Smooth muscle cell (in vitro differentiated cells): ENCODE results near the gene HTT. TPM values are rescaled to one million over a fixed set of nuclear protein-coding genes. Genes with fewer than 3 reads are reported as not detected.

Source experiments
- DNase-seq: peaks from one replicate; lab custom pipeline; 2025; ENCODE audit not compliant: unreplicated experiment; lab: John Stamatoyannopoulos, UW
- H2AFZ ChIP-seq: fragments of 200-600 bp; sonication (generic); 2 replicates; pipeline ENCODE4 v1.6.0; 2016; ENCODE audit warnings: antibody characterized with exemption, low read depth, mild to moderate bottlenecking
- H3F3A ChIP-seq: fragments of 200-600 bp; sonication (generic); 2 replicates; pipeline ENCODE4 v1.6.0; 2017; ENCODE audit warnings: antibody characterized with exemption, low read depth
- H3K27ac ChIP-seq: fragments of 200-600 bp; sonication (generic); 2 replicates; pipeline ENCODE4 v1.5.1; 2016; ENCODE audit warnings: low read depth, mild to moderate bottlenecking
- H3K27me3 ChIP-seq: fragments of 200-600 bp; sonication (generic); 2 replicates; pipeline ENCODE4 v1.6.1; 2016; ENCODE audit warnings: low read depth, mild to moderate bottlenecking
- H3K36me3 ChIP-seq: fragments of 200-600 bp; sonication (generic); 2 replicates; pipeline ENCODE4 v1.5.1; 2016; ENCODE audit warnings: low read depth
- H3K4me1 ChIP-seq: fragments of 200-600 bp; sonication (generic); 2 replicates; pipeline ENCODE4 v1.5.1; 2016; ENCODE audit warnings: low read depth
- H3K4me2 ChIP-seq: fragments of 200-600 bp; sonication (generic); 2 replicates; pipeline ENCODE4 v1.6.0; 2016; ENCODE audit warnings: mild to moderate bottlenecking
- H3K4me3 ChIP-seq: fragments of 200-600 bp; sonication (generic); 2 replicates; pipeline ENCODE4 v1.5.1; 2016; ENCODE audit warnings: mild to moderate bottlenecking
- H3K79me2 ChIP-seq: fragments of 200-600 bp; sonication (generic); 2 replicates; pipeline ENCODE4 v1.6.0; 2016; ENCODE audit warnings: low read depth, mild to moderate bottlenecking
- H3K9ac ChIP-seq: fragments of 200-600 bp; sonication (generic); 2 replicates; pipeline ENCODE4 v1.6.0; 2016; ENCODE audit warnings: low read depth
- H3K9me3 ChIP-seq: fragments of 200-600 bp; sonication (generic); replicated peaks from 2 replicates; pipeline ENCODE4 v1.5.1; 2016; ENCODE audit warnings: low read depth
- H4K20me1 ChIP-seq: fragments of 200-600 bp; sonication (generic); 2 replicates; pipeline ENCODE4 v1.6.0; 2016; ENCODE audit warnings: low read depth
- WGBS: methylation state at CpG from one replicate; pipeline ENCODE4 v1.1.7; 2016; ENCODE audit warnings: low lambda C conversion rate; 5-methylcytosine and 5-hydroxymethylcytosine counted together
- polyA plus RNA-seq: library from polyadenylated mRNA; unstranded; fragments of >200 nt; fragmentation: Nextera tagmentation; extraction: Ambion mirVana; gene quantifications from 2 replicates; pipeline ENCODE4 v1.2.1, GENCODE V29; 2016
- total RNA-seq: library from RNA; depleted of rRNA; stranded (reverse); fragments of >200 nt; gene quantifications from 2 replicates; pipeline ENCODE4 v1.2.3, GENCODE V29; 2014
- TF ChIP-seq, protein P1 (sequence below): fragments of 200-600 bp; sonication (generic); IDR thresholded peaks from 2 replicates; pipeline ENCODE4 v1.5.1; 2017; ENCODE audit warnings: borderline replicate concordance, mild to moderate bottlenecking, antibody characterized with exemption; ENCODE audit not compliant: insufficient read depth, poor library complexity, severe bottlenecking

The HTT gene
- total and polyA plus RNA-seq, 2 experiments from 2014 or later, result 7.1 to 16.4 TPM

DNA sequence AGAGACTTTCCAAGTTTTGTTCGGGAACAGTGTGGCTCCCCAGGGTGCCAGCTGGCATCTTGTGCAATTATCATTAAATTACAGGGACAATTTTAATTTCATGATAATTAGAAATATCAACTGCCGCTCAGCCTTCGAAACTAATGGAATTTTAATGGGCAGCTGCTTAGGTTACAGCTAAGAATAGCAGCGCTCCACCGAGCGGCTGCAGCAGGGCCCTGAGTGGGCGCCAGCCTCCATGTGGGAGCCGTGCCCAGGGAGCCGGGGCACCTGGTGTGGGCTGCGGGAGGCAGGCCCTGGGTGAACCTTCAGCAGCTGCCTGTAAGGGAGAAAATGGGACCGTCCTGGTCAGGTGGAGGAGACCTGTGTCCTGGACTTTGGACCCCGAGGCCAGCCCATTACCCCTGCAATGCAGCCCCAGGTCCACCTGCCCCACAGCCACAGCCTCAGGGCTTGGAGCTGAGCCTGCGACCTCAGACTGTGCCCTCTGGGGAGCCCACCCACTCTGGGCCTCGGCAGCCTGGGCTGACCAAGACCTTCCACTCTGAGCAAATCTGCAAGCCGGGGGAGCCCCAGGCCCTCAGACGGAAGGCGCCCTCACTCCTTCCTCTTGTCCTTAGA lies 195.6 kb downstream of the HTT start:
- no peaks in the 10 kb centered on the region for H3K9me3 ChIP-seq
- no peak overlapping the region for H3K9ac ChIP-seq
- no peaks in the 10 kb centered on the region for H3K79me2 ChIP-seq
- no peaks in the 10 kb centered on the region for H4K20me1 ChIP-seq
- H3K27me3 ChIP-seq, result no peaks in the 10 kb centered on the region
- H2AFZ ChIP-seq, result no peak overlapping the region
- no peak overlapping the region for H3K4me2 ChIP-seq
- H3K27ac ChIP-seq, result no peak overlapping the region
- H3F3A ChIP-seq, result no peaks in the 10 kb centered on the region
- DNase-seq, result no peak
- H3K4me3 ChIP-seq, result no peak overlapping the region
- no peaks in the 10 kb centered on the region for H3K36me3 ChIP-seq
- WGBS, result 96% methylated on average over 17 of the region's 17 CpGs
- TF ChIP-seq, protein P1, sequence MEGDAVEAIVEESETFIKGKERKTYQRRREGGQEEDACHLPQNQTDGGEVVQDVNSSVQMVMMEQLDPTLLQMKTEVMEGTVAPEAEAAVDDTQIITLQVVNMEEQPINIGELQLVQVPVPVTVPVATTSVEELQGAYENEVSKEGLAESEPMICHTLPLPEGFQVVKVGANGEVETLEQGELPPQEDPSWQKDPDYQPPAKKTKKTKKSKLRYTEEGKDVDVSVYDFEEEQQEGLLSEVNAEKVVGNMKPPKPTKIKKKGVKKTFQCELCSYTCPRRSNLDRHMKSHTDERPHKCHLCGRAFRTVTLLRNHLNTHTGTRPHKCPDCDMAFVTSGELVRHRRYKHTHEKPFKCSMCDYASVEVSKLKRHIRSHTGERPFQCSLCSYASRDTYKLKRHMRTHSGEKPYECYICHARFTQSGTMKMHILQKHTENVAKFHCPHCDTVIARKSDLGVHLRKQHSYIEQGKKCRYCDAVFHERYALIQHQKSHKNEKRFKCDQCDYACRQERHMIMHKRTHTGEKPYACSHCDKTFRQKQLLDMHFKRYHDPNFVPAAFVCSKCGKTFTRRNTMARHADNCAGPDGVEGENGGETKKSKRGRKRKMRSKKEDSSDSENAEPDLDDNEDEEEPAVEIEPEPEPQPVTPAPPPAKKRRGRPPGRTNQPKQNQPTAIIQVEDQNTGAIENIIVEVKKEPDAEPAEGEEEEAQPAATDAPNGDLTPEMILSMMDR, result no peak
- H3K4me1 ChIP-seq, result no peaks in the 10 kb centered on the region

DNA sequence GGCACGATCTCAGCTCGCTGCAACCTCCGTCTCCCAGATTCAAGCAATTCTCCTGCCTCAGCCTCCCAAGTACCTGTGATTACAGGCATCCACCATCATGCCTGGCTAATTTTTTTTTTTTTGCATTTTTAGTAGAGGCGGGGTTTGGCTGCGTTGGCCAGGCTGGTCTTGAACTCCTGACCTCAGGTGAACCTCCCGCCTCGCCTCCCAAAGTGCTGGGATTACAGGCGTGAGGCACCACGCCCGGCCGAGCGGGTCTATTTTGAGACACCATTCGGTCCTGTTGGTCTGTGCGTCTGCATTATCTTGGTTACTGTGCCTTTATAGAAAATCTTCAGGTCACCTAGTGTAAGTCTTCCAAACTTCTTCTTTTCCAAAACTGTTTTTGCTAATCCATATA lies 196.7 kb downstream of the HTT start:
- Histone ChIP-seq H3K9ac (no peak overlapping the region), H3K9me3 (no peaks in the 10 kb centered on the region), H2AFZ (no peak overlapping the region), H3K4me3 (no peak overlapping the region), H3K27me3 (no peaks in the 10 kb centered on the region), H3K4me1 (no peaks in the 10 kb centered on the region), H3K4me2 (no peak overlapping the region), H3K27ac (no peak overlapping the region), H3F3A (no peaks in the 10 kb centered on the region), H3K36me3 (no peaks in the 10 kb centered on the region), H3K79me2 (no peaks in the 10 kb centered on the region), H4K20me1 (no peaks in the 10 kb centered on the region)
- DNase-seq, result no peak
- 90% methylated on average over 14 of the region's 14 CpGs for WGBS
- TF ChIP-seq, protein P1, result no peak

DNA sequence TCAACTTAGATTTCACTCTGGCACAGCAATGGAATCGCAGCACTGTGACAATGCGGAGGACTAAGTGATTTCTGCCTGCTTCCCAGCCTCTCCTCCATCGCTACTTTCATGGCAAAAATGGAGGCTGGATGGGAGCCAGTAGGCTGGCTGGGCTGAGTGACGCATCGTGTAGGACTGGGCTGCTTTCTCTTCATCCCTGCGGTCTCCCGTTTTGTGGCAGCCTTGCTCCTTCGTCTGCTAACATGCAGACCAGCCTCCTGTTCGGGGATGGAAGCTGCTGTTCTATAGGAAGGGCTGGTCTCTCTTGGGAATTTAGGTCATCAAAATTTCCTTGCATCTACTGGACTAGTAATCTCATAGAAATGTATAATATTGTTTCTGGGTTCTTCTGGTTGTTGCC lies 202.5 kb downstream of the HTT start:
- Histone ChIP-seq H3F3A (no peaks in the 10 kb centered on the region), H4K20me1 (no peaks in the 10 kb centered on the region), H3K4me1 (no peaks in the 10 kb centered on the region), H3K4me3 (no peak overlapping the region), H3K27me3 (no peaks in the 10 kb centered on the region), H3K36me3 (no peaks in the 10 kb centered on the region), H3K9ac (no peak overlapping the region), H2AFZ (no peak overlapping the region), H3K4me2 (no peak overlapping the region), H3K27ac (no peak overlapping the region), H3K79me2 (no peaks in the 10 kb centered on the region), H3K9me3 (no peaks in the 10 kb centered on the region)
- 90% methylated on average over 9 of the region's 9 CpGs for WGBS
- no peak for DNase-seq
- TF ChIP-seq, protein P1, result no peak

DNA sequence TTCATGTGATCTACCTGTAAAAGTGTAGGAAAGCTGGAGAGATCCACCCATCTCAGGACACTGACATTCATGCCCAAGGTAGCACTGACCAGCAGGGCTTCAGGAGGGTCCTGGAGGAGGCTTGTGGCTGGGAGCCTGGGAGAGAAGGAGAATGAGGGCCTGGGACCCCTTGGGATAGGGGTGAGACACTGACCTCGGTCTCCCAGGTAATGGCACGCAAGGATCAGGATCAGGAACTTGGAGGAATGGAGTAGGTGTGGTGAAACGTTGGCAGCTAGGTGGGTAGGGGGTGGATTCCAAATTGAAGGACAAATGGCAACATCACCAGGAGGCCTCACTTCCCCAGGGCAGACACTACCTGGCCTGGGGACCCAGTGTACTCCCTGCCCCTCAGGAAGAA lies 206.0 kb downstream of the HTT start:
- no peak overlapping the region for H3K4me2 ChIP-seq
- DNase-seq, result no peak
- no peaks in the 10 kb centered on the region for H3K27me3 ChIP-seq
- no peak overlapping the region for H2AFZ ChIP-seq
- no peaks in the 10 kb centered on the region for H3K4me1 ChIP-seq
- WGBS, result 85% methylated on average over 3 of the region's 3 CpGs
- H3K27ac ChIP-seq, result no peak overlapping the region
- H3K9me3 ChIP-seq, result no peaks in the 10 kb centered on the region
- H4K20me1 ChIP-seq, result no peaks in the 10 kb centered on the region
- no peaks in the 10 kb centered on the region for H3F3A ChIP-seq
- H3K4me3 ChIP-seq, result no peak overlapping the region
- H3K9ac ChIP-seq, result no peak overlapping the region
- H3K79me2 ChIP-seq, result no peaks in the 10 kb centered on the region
- H3K36me3 ChIP-seq, result no peaks in the 10 kb centered on the region
- TF ChIP-seq, protein P1, result no peak
